A549 (cell line): ENCODE data around the gene WFS1. TPM values are rescaled to one million over a fixed set of nuclear protein-coding genes. Genes with fewer than 3 reads are reported as not detected.

Experiments
- polyA plus RNA-seq, 4 experiments: library from polyadenylated mRNA; depleted of rRNA in 3 of 4; stranded (reverse); fragments of >200 nt; fragmentation: RNase III in 1 of 4; extraction: RNeasy Plus Mini Kit Qiagen cat#74134 plus additional on column Dnase treatment in 1 of 4; gene quantifications; 2 replicates in 3 of 4; 3 replicates in 1 of 4; pipeline ENCODE4 v1.2.3, GENCODE V29; 2011 to 2017

Gene WFS1
- polyA plus RNA-seq, 2 of the 4 experiments (the other 2 are of a cell fraction) = 8.8 to 13.6 TPM

Other genes starting within 250 kb of the WFS1 start
- gene JAKMIP1, start 69.3 kb upstream of the WFS1 start, polyA plus RNA-seq (2011; rRNA removed) = not detected in 2 replicates
- not detected in 3 replicates for gene JAKMIP1, start 69.3 kb upstream of the WFS1 start, polyA plus RNA-seq (2017; fragmentation: RNase III; extraction: RNeasy Plus Mini Kit Qiagen cat#74134 plus additional on column Dnase treatment)
- gene PPP2R2C, start 202.8 kb downstream of the WFS1 start, polyA plus RNA-seq (2011; rRNA removed) = 23.9 and 26.9 TPM in 2 replicates
- 28.6 to 31.2 TPM (median 29.4 TPM) in 3 replicates for gene PPP2R2C, start 202.8 kb downstream of the WFS1 start, polyA plus RNA-seq (2017; fragmentation: RNase III; extraction: RNeasy Plus Mini Kit Qiagen cat#74134 plus additional on column Dnase treatment)